Astrocyte (in vitro differentiated cells and primary cell): Measurements from ENCODE around the gene PTPN4. TPM values are rescaled to one million over a fixed set of nuclear protein-coding genes. Genes with fewer than 3 reads are reported as not detected.

ENCODE experiments used
- DNase-seq: peaks from one replicate; pipeline ENCODE4 v3.0.0-alpha.2; 2010; ENCODE audit warnings: low read depth
- FAIRE-seq: peaks from 2 replicates; lab custom pipeline; 2011; peaks lifted over from hg19 to GRCh38; lab: Jason Lieb, UNC
- H2AFZ ChIP-seq: 2 replicates; pipeline ENCODE4 v1.6.0; 2012; ENCODE audit warnings: low read depth, low read length, inconsistent platforms
- H3K27ac ChIP-seq: 2 replicates; pipeline ENCODE4 v1.5.1; 2011; ENCODE audit warnings: low read depth, low read length, inconsistent platforms
- H3K27me3 ChIP-seq: 2 replicates; pipeline ENCODE4 v1.6.0; 2011; ENCODE audit warnings: low read length, inconsistent platforms; ENCODE audit not compliant: insufficient read depth
- H3K36me3 ChIP-seq: 2 replicates; pipeline ENCODE4 v1.5.1; 2011; ENCODE audit warnings: low read length, inconsistent platforms; ENCODE audit not compliant: insufficient read depth
- H3K4me1 ChIP-seq: 2 replicates; pipeline ENCODE4 v1.5.1; 2011; ENCODE audit warnings: low read length, inconsistent platforms; ENCODE audit not compliant: insufficient read depth
- H3K4me2 ChIP-seq: 2 replicates; pipeline ENCODE4 v1.6.0; 2012; ENCODE audit warnings: low read length, inconsistent platforms
- H3K4me3 ChIP-seq: 2 replicates; pipeline ENCODE4 v1.5.1; 2011; ENCODE audit warnings: low read depth, mild to moderate bottlenecking, low read length, inconsistent platforms; ENCODE audit not compliant: insufficient read depth
- H3K79me2 ChIP-seq: 2 replicates; pipeline ENCODE4 v1.6.0; 2012; ENCODE audit warnings: mild to moderate bottlenecking, low read length, inconsistent platforms; ENCODE audit not compliant: insufficient read depth
- H3K9ac ChIP-seq: 2 replicates; pipeline ENCODE4 v1.6.0; 2012; ENCODE audit warnings: mild to moderate bottlenecking, low read length, inconsistent platforms
- H3K9me3 ChIP-seq: 2 replicates; pipeline ENCODE4 v1.5.1; 2012; ENCODE audit warnings: low read depth, mild to moderate bottlenecking, low read length, inconsistent platforms; ENCODE audit not compliant: insufficient read depth
- H4K20me1 ChIP-seq: 2 replicates; pipeline ENCODE4 v1.6.0; 2012; ENCODE audit warnings: low read length, inconsistent platforms; ENCODE audit not compliant: insufficient read depth
- H3K27ac Mint-ChIP-seq: one replicate; pipeline ENCODE4 v1.8.0; 2021; ENCODE audit warnings: mild to moderate bottlenecking, mixed read lengths; ENCODE audit not compliant: unreplicated experiment
- H3K27me3 Mint-ChIP-seq: one replicate; pipeline ENCODE4 v1.8.0; 2021; ENCODE audit warnings: low read depth, mixed read lengths; ENCODE audit not compliant: unreplicated experiment
- H3K36me3 Mint-ChIP-seq: one replicate; pipeline ENCODE4 v1.8.0; 2021; ENCODE audit warnings: low read depth, mixed read lengths; ENCODE audit not compliant: unreplicated experiment
- H3K4me1 Mint-ChIP-seq: one replicate; pipeline ENCODE4 v1.8.0; 2021; ENCODE audit warnings: low read depth, mixed read lengths; ENCODE audit not compliant: unreplicated experiment
- H3K4me3 Mint-ChIP-seq: one replicate; pipeline ENCODE4 v1.8.0; 2021; ENCODE audit warnings: mild to moderate bottlenecking, moderate library complexity, mixed read lengths; ENCODE audit not compliant: unreplicated experiment
- H3K9me3 Mint-ChIP-seq: one replicate; pipeline ENCODE4 v1.8.0; 2021; ENCODE audit warnings: mild to moderate bottlenecking, mixed read lengths; ENCODE audit not compliant: unreplicated experiment
- EZH2 ChIP-seq: IDR thresholded peaks from 2 replicates; pipeline ENCODE4 v1.6.1; 2012; ENCODE audit warnings: mild to moderate bottlenecking, low read length, inconsistent platforms; ENCODE audit not compliant: insufficient read depth
- total RNA-seq: library from RNA; stranded (reverse); gene quantifications from 2 replicates; pipeline ENCODE4 v1.2.1, GENCODE V29; 2021
- TF ChIP-seq, protein P1 (sequence below): IDR thresholded peaks from 2 replicates; pipeline ENCODE4 v1.5.1; 2011; ENCODE audit warnings: low read depth, mild to moderate bottlenecking, inconsistent platforms, low read length, moderate library complexity; ENCODE audit not compliant: insufficient read depth

PTPN4 gene
- total RNA-seq, 1 donor from 2014 or later = 38.2 TPM

DNA sequence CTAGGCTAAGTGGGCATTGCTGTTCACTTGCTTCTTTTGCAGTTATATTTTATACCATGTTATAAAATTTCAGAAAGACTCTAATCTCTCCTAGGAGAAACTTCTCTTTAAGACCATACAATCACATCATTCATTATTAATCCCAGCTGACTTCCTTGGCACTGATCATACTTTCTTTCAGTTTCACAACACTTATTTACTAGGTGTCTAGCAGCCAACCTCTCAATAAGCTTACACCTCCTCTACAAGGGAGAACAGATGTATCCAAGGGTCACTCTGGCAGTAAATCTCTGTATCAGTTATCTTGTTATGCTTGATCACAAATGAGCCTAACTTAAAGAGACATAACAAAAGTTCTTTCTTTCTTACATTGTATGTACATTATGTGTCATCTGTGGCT, 183.3 kb downstream of the PTPN4 start:
- Mint-ChIP-seq H3K4me1 (peaks cover 1% of the 10 kb centered on the region), H3K27ac (no peak overlapping the region), H3K27me3 (no peaks in the 10 kb centered on the region), H3K9me3 (no peaks in the 10 kb centered on the region), H3K36me3 (peaks cover 2% of the 10 kb centered on the region), H3K4me3 (no peak overlapping the region)
- no peak overlapping the region for H2AFZ ChIP-seq
- H3K27ac ChIP-seq = no peak overlapping the region
- no peaks in the 10 kb centered on the region for H3K36me3 ChIP-seq
- FAIRE-seq (no peak), DNase-seq (no peak)
- no peak overlapping the region for H3K4me2 ChIP-seq
- H4K20me1 ChIP-seq = no peaks in the 10 kb centered on the region
- H3K9me3 ChIP-seq = no peaks in the 10 kb centered on the region
- H3K4me1 ChIP-seq = no peaks in the 10 kb centered on the region
- H3K4me3 ChIP-seq = no peak overlapping the region
- H3K27me3 ChIP-seq = no peaks in the 10 kb centered on the region
- H3K79me2 ChIP-seq = no peaks in the 10 kb centered on the region
- no peak overlapping the region for H3K9ac ChIP-seq
- TF ChIP-seq, protein P1, sequence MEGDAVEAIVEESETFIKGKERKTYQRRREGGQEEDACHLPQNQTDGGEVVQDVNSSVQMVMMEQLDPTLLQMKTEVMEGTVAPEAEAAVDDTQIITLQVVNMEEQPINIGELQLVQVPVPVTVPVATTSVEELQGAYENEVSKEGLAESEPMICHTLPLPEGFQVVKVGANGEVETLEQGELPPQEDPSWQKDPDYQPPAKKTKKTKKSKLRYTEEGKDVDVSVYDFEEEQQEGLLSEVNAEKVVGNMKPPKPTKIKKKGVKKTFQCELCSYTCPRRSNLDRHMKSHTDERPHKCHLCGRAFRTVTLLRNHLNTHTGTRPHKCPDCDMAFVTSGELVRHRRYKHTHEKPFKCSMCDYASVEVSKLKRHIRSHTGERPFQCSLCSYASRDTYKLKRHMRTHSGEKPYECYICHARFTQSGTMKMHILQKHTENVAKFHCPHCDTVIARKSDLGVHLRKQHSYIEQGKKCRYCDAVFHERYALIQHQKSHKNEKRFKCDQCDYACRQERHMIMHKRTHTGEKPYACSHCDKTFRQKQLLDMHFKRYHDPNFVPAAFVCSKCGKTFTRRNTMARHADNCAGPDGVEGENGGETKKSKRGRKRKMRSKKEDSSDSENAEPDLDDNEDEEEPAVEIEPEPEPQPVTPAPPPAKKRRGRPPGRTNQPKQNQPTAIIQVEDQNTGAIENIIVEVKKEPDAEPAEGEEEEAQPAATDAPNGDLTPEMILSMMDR = no peak
- no peak for TF ChIP-seq EZH2

DNA sequence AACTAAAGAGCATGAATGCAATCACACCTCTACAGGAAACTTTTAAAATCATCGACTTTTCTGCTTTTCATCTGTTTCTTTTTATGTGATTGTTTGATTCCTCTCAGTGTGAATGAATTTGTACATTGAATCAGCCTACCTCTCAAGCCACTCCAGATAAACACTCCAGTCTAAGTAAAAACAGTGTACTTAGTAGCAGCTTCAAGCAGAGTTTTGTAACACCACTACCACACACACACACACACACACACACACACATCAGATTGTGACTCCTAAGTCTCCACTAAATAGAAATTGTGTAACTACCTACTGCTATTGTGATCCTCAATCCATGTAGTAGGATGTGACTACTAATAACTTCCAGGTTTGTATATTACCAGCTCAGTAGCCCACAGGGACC, 187.8 kb downstream of the PTPN4 start:
- H3K4me3 Mint-ChIP-seq = no peak overlapping the region
- no peaks in the 10 kb centered on the region for H3K36me3 Mint-ChIP-seq
- Histone ChIP-seq H3K4me1 (no peaks in the 10 kb centered on the region), H3K4me3 (no peak overlapping the region), H3K4me2 (no peak overlapping the region), H3K27ac (no peak overlapping the region), H3K9me3 (no peaks in the 10 kb centered on the region), H3K27me3 (no peaks in the 10 kb centered on the region), H3K9ac (no peak overlapping the region), H3K36me3 (no peaks in the 10 kb centered on the region), H4K20me1 (no peaks in the 10 kb centered on the region), H3K79me2 (no peaks in the 10 kb centered on the region), H2AFZ (no peak overlapping the region)
- no peaks in the 10 kb centered on the region for H3K4me1 Mint-ChIP-seq
- no peaks in the 10 kb centered on the region for H3K27me3 Mint-ChIP-seq
- no peaks in the 10 kb centered on the region for H3K9me3 Mint-ChIP-seq
- TF ChIP-seq EZH2 = no peak
- TF ChIP-seq, protein P1 = no peak
- no peak overlapping the region for H3K27ac Mint-ChIP-seq
- DNase-seq = no peak
- no peak for FAIRE-seq

DNA sequence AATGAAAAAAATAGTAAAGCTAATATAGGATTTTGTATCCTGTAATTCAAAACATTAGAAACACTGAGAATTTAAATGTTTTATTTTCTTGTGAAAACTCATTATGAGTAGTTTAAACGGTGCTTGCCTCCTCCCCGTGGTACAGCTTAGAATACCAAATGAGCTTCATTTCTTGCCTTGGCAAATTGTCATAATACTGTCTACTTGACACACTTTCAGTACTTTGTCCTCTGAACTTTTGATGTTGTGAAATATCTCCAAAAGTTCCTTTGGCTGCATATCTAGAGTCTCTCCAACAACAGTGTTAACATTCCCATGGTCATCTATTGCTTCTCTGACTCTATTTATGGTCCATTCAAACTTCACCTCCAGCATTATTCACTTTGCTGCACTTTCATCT, 191.2 kb downstream of the PTPN4 start:
- Histone ChIP-seq H3K27ac (no peak overlapping the region), H3K4me3 (no peak overlapping the region), H3K4me1 (no peaks in the 10 kb centered on the region), H3K79me2 (no peaks in the 10 kb centered on the region), H3K27me3 (no peaks in the 10 kb centered on the region), H3K9ac (no peak overlapping the region), H2AFZ (no peak overlapping the region), H3K36me3 (no peaks in the 10 kb centered on the region), H3K4me2 (no peak overlapping the region), H4K20me1 (no peaks in the 10 kb centered on the region), H3K9me3 (no peaks in the 10 kb centered on the region)
- Mint-ChIP-seq H3K4me3 (no peak overlapping the region), H3K36me3 (peaks cover 3% of the 10 kb centered on the region), H3K9me3 (no peaks in the 10 kb centered on the region), H3K4me1 (no peaks in the 10 kb centered on the region), H3K27ac (no peak overlapping the region), H3K27me3 (no peaks in the 10 kb centered on the region)
- no peak for TF ChIP-seq EZH2
- TF ChIP-seq, protein P1 = no peak
- DNase-seq = no peak
- FAIRE-seq = no peak
